Measurements from ENCODE around the gene CASP6.

Gene CASP6

GRCh38 chr4:109702950-109703663, at the start of gene CASP6:
CASP6 (minus strand) TSS chr4:109703445; CDS start chr4:109703395, 50 bp downstream.
- DNase-seq (ENCODE audit: low read depth), result peak; percentile 63

GRCh38 chr4:109752525-109752924, 49.3 kb upstream of the CASP6 start:
- no peak for DNase-seq (ENCODE audit: low read depth)

- DNase-seq (ENCODE audit: low read depth), result no peak
Measured at GRCh38 chr4:109751852-109752251, 48.6 kb upstream of the CASP6 start.

GRCh38 chr4:109750652-109751244, 47.5 kb upstream of the CASP6 start:
- DNase-seq (ENCODE audit: low read depth), result no peak

- no peak for DNase-seq (ENCODE audit: low read depth)
Measured at GRCh38 chr4:109749388-109750082, 46.3 kb upstream of the CASP6 start.

GRCh38 chr4:109748114-109748513, 44.9 kb upstream of the CASP6 start:
- DNase-seq (ENCODE audit: low read depth), result no peak

GRCh38 chr4:109746728-109747127, 43.5 kb upstream of the CASP6 start:
- no peak for DNase-seq (ENCODE audit: low read depth)

GRCh38 chr4:109745830-109746229, 42.6 kb upstream of the CASP6 start:
- DNase-seq (ENCODE audit: low read depth), result no peak

GRCh38 chr4:109739547-109739946, 36.3 kb upstream of the CASP6 start:
- DNase-seq (ENCODE audit: low read depth), result no peak

GRCh38 chr4:109738104-109738872, 35.0 kb upstream of the CASP6 start:
- DNase-seq (ENCODE audit: low read depth), result no peak

GRCh38 chr4:109735566-109736365, 32.5 kb upstream of the CASP6 start:
- DNase-seq (ENCODE audit: low read depth), result no peak

GRCh38 chr4:109733728-109734127, 30.5 kb upstream of the CASP6 start:
- DNase-seq (ENCODE audit: low read depth), result no peak

- DNase-seq (ENCODE audit: low read depth), result no peak
Measured at GRCh38 chr4:109730619-109731545, 27.6 kb upstream of the CASP6 start.

- DNase-seq (ENCODE audit: low read depth), result peak; percentile 33
Measured at GRCh38 chr4:109729718-109730618, 26.7 kb upstream of the CASP6 start, which contains the start of gene PLA2G12A. PLA2G12A (minus strand) TSS chr4:109730070; CDS start chr4:109729809, 261 bp downstream.

GRCh38 chr4:109729117-109729717, 26.0 kb upstream of the CASP6 start:
- DNase-seq (ENCODE audit: low read depth), result no peak

GRCh38 chr4:109728385-109728784, 25.1 kb upstream of the CASP6 start:
- DNase-seq (ENCODE audit: low read depth), result no peak

- DNase-seq (ENCODE audit: low read depth), result no peak
Measured at GRCh38 chr4:109723110-109723509, 19.9 kb upstream of the CASP6 start.

GRCh38 chr4:109722357-109722756, 19.1 kb upstream of the CASP6 start:
- DNase-seq (ENCODE audit: low read depth), result no peak

GRCh38 chr4:109721033-109721432, 17.8 kb upstream of the CASP6 start:
- no peak for DNase-seq (ENCODE audit: low read depth)
